Neutrophil (primary cell): ENCODE results near the gene SEC16B.

ENCODE experiments used
- H3K27ac ChIP-seq: fragments of 200-600 bp; sonication (generic); 2 replicates; pipeline ENCODE4 v1.5.1; 2016; ENCODE audit warnings: mild to moderate bottlenecking, moderate library complexity
- H3K27me3 ChIP-seq: fragments of 200-600 bp; sonication (generic); 2 replicates; pipeline ENCODE4 v1.6.0; 2016; ENCODE audit warnings: mild to moderate bottlenecking
- H3K36me3 ChIP-seq: fragments of 200-600 bp; sonication (generic); 2 replicates; pipeline ENCODE4 v1.5.1; 2017
- H3K4me1 ChIP-seq, 2 experiments: fragments of 200-600 bp in 1 of 2; sonication (generic) in 1 of 2; 1 replicate in 1 of 2; 2 replicates in 1 of 2; pipeline versions ENCODE4 v1.5.1 to v1.6.1; 2013 to 2016; ENCODE audit warnings: low read depth in 1 of 2, low read length in 1 of 2, mild to moderate bottlenecking in 1 of 2, moderate library complexity in 1 of 2; ENCODE audit not compliant: control insufficient read depth in 1 of 2, insufficient read depth in 1 of 2
- H3K4me3 ChIP-seq, 2 experiments: fragments of 200-600 bp in 1 of 2; sonication (generic) in 1 of 2; 1 replicate in 1 of 2; 2 replicates in 1 of 2; pipeline ENCODE4 v1.5.1; 2013 to 2016; ENCODE audit warnings: low read depth in 1 of 2, low read length in 1 of 2, mild to moderate bottlenecking in 1 of 2, moderate library complexity in 1 of 2
- H3K9me3 ChIP-seq: fragments of 200-600 bp; sonication (generic); 2 replicates; pipeline ENCODE4 v1.5.1; 2016
- CTCF ChIP-seq: fragments of 200-600 bp; sonication (generic); IDR thresholded peaks from 2 replicates; pipeline ENCODE4 v1.5.1; 2016; ENCODE audit warnings: antibody characterized with exemption

SEC16B gene

GRCh38 chr1:177909416-177909815 is 60.4 kb downstream of the SEC16B start:
- Histone ChIP-seq H3K4me3 (no peak overlapping the region), H3K9me3 (no peaks in the 10 kb centered on the region), H3K27me3 (peaks cover 11% of the 10 kb centered on the region), H3K4me1 (no peaks in the 10 kb centered on the region), H3K36me3 (no peaks in the 10 kb centered on the region), H3K27ac (no peak overlapping the region)
- no peak for TF ChIP-seq CTCF

GRCh38 chr1:177907000-177907399 is 62.9 kb downstream of the SEC16B start:
- H3K36me3 ChIP-seq = no peaks in the 10 kb centered on the region
- no peak for TF ChIP-seq CTCF
- no peak overlapping the region for H3K4me3 ChIP-seq
- peaks cover 11% of the 10 kb centered on the region for H3K27me3 ChIP-seq
- no peaks in the 10 kb centered on the region for H3K4me1 ChIP-seq
- no peak overlapping the region for H3K27ac ChIP-seq
- H3K9me3 ChIP-seq = no peaks in the 10 kb centered on the region

- Histone ChIP-seq H3K4me1 (no peaks in the 10 kb centered on the region), H3K27ac (no peak overlapping the region)
- TF ChIP-seq CTCF = no peak
These were observed 64.2 kb downstream of the SEC16B start for GRCh38 chr1:177905686-177906085.

GRCh38 chr1:177902266-177902665 is 67.6 kb downstream of the SEC16B start:
- TF ChIP-seq CTCF = no peak
- H3K4me3 ChIP-seq = no peak overlapping the region
- no peaks in the 10 kb centered on the region for H3K9me3 ChIP-seq
- no peak overlapping the region for H3K27ac ChIP-seq
- H3K27me3 ChIP-seq = peaks cover 5% of the 10 kb centered on the region
- H3K36me3 ChIP-seq = no peaks in the 10 kb centered on the region
- no peaks in the 10 kb centered on the region for H3K4me1 ChIP-seq

More at GRCh38 chr1:177905686-177906085, 64.2 kb downstream of the SEC16B start:
- H3K9me3 ChIP-seq = no peaks in the 10 kb centered on the region
- no peaks in the 10 kb centered on the region for H3K36me3 ChIP-seq
- no peak overlapping the region for H3K4me3 ChIP-seq
- peaks cover 11% of the 10 kb centered on the region for H3K27me3 ChIP-seq

GRCh38 chr1:177897998-177898654 is 71.7 kb downstream of the SEC16B start:
- Histone ChIP-seq H3K27me3 (no peaks in the 10 kb centered on the region), H3K4me1 (no peaks in the 10 kb centered on the region), H3K4me3 (no peak overlapping the region), H3K9me3 (no peaks in the 10 kb centered on the region), H3K36me3 (no peaks in the 10 kb centered on the region), H3K27ac (no peak overlapping the region)
- no peak for TF ChIP-seq CTCF
